Suprapubic skin (tissue), 4 donors: ENCODE results near the gene RNF130. TPM values are rescaled to one million over a fixed set of nuclear protein-coding genes. Genes with fewer than 3 reads are reported as not detected.

Experiments used
- DNase-seq, 2 donors: peaks; one replicate each; pipeline ENCODE4 v3.0.0-alpha.2; 2019; ENCODE audit warnings: low spot score in 2 of 2
- H3K27ac ChIP-seq: fragments of 200-600 bp; sonication (generic); one replicate; pipeline ENCODE4 v1.5.1; 2019
- H3K27me3 ChIP-seq: fragments of 200-600 bp; sonication (generic); one replicate; pipeline ENCODE4 v1.5.1; 2019
- H3K36me3 ChIP-seq: fragments of 200-600 bp; sonication (generic); one replicate; pipeline ENCODE4 v1.5.1; 2019
- H3K4me1 ChIP-seq: fragments of 200-600 bp; sonication (generic); one replicate; pipeline ENCODE4 v1.5.1; 2019
- H3K4me3 ChIP-seq: fragments of 200-600 bp; sonication (generic); one replicate; pipeline ENCODE4 v1.5.1; 2019; ENCODE audit warnings: mild to moderate bottlenecking
- H3K9me3 ChIP-seq: fragments of 200-600 bp; sonication (generic); one replicate; pipeline ENCODE4 v1.5.1; 2019
- CTCF ChIP-seq, 2 donors: fragments of 200-600 bp in 1 of 2; fragments of 450-650 bp in 1 of 2; sonication (generic) in 1 of 2; IDR thresholded peaks; one replicate each; pipeline ENCODE4 v1.5.1; 2016 to 2019; ENCODE audit warnings: antibody characterized with exemption in 2 of 2, mild to moderate bottlenecking in 1 of 2, moderate library complexity in 1 of 2
- EP300 ChIP-seq: sonication (generic); formaldehyde crosslinking; IDR thresholded peaks from one replicate; pipeline ENCODE4 v1.6.1; 2017; ENCODE audit warnings: antibody characterized with exemption
- POLR2A ChIP-seq, 2 donors: fragments of 450-650 bp; IDR thresholded peaks; one replicate each; pipeline ENCODE4 v1.6.1; 2017; ENCODE audit warnings: antibody characterized with exemption in 2 of 2, mild to moderate bottlenecking in 2 of 2, moderate library complexity in 2 of 2
- POLR2AphosphoS5 ChIP-seq, 3 donors: sonication (generic); formaldehyde crosslinking; IDR thresholded peaks; one replicate each; pipeline ENCODE4 v1.6.1; 2017; ENCODE audit warnings: antibody characterized with exemption in 3 of 3
- WGBS: methylation state at CpG from one replicate; pipeline ENCODE4 v1.1.5; 2018; 5-methylcytosine and 5-hydroxymethylcytosine counted together
- total RNA-seq, 4 donors: library from RNA; depleted of rRNA; stranded (reverse); fragments of >200 nt; gene quantifications; one replicate each; pipeline ENCODE4 v1.1.0, GENCODE V29; 2016

Gene RNF130
- total RNA-seq, 4 donors from 2014 or later, result 24.8 to 37.2 (median 29.8) TPM

- Histone ChIP-seq H3K4me3 (no peak overlapping the region), H3K36me3 (peaks cover 17% of the 10 kb centered on the region), H3K27me3 (no peaks in the 10 kb centered on the region), H3K9me3 (no peaks in the 10 kb centered on the region), H3K27ac (no peak overlapping the region), H3K4me1 (no peaks in the 10 kb centered on the region)
- 90% methylated on average over 15 of the region's 15 CpGs for WGBS
- no peak for TF ChIP-seq CTCF (IDR thresholded peaks at IDR 0.05)
- no peak for TF ChIP-seq POLR2A (IDR thresholded peaks at IDR 0.05)
- DNase-seq, result no peak
Measured at GRCh38 chr5:180041301-180042274, 30.0 kb downstream of the RNF130 start.

GRCh38 chr5:180040287-180041214 lies 31.0 kb downstream of the RNF130 start:
- DNase-seq, result no peak
- TF ChIP-seq POLR2A (IDR thresholded peaks at IDR 0.05), result no peak
- TF ChIP-seq EP300, result no peak
- no peak for TF ChIP-seq POLR2AphosphoS5 (IDR thresholded peaks at IDR 0.05)
- no peak for TF ChIP-seq CTCF (IDR thresholded peaks at IDR 0.05)
- Histone ChIP-seq H3K4me3 (no peak overlapping the region), H3K4me1 (no peaks in the 10 kb centered on the region), H3K36me3 (peaks cover 23% of the 10 kb centered on the region), H3K27me3 (no peaks in the 10 kb centered on the region), H3K9me3 (no peaks in the 10 kb centered on the region), H3K27ac (no peak overlapping the region)
- WGBS, result 91% methylated on average over 11 of the region's 11 CpGs

GRCh38 chr5:180035206-180035931 lies 36.2 kb downstream of the RNF130 start:
- DNase-seq, result no peak
- no peaks in the 10 kb centered on the region for H3K9me3 ChIP-seq
- H3K4me3 ChIP-seq, result no peak overlapping the region
- H3K27ac ChIP-seq, result no peak overlapping the region
- H3K36me3 ChIP-seq, result peaks cover 30% of the 10 kb centered on the region
- H3K27me3 ChIP-seq, result no peaks in the 10 kb centered on the region
- no peak for TF ChIP-seq CTCF (IDR thresholded peaks at IDR 0.05)
- no peak for TF ChIP-seq POLR2A (IDR thresholded peaks at IDR 0.05)
- no peak for TF ChIP-seq POLR2AphosphoS5 (IDR thresholded peaks at IDR 0.05)
- no peak for TF ChIP-seq EP300
- no peaks in the 10 kb centered on the region for H3K4me1 ChIP-seq
- WGBS, result 70% methylated on average over 5 of the region's 5 CpGs

GRCh38 chr5:180034564-180034963 lies 37.0 kb downstream of the RNF130 start:
- WGBS, result 94% methylated on average over 2 of the region's 2 CpGs
- TF ChIP-seq EP300 (no peak), CTCF (IDR thresholded peaks at IDR 0.05) (no peak), POLR2AphosphoS5 (IDR thresholded peaks at IDR 0.05) (no peak), POLR2A (IDR thresholded peaks at IDR 0.05) (no peak)
- H3K36me3 ChIP-seq, result peaks cover 27% of the 10 kb centered on the region

More at GRCh38 chr5:180034564-180034963, 37.0 kb downstream of the RNF130 start:
- no peak overlapping the region for H3K27ac ChIP-seq
- H3K9me3 ChIP-seq, result no peaks in the 10 kb centered on the region
- no peaks in the 10 kb centered on the region for H3K27me3 ChIP-seq
- no peaks in the 10 kb centered on the region for H3K4me1 ChIP-seq
- DNase-seq, result no peak
- H3K4me3 ChIP-seq, result no peak overlapping the region
